ENCODE results near the gene EXOC1. TPM values are rescaled to one million over a fixed set of nuclear protein-coding genes. Genes with fewer than 3 reads are reported as not detected.

Gene EXOC1
- 31.9 TPM for total RNA-seq

DNA sequence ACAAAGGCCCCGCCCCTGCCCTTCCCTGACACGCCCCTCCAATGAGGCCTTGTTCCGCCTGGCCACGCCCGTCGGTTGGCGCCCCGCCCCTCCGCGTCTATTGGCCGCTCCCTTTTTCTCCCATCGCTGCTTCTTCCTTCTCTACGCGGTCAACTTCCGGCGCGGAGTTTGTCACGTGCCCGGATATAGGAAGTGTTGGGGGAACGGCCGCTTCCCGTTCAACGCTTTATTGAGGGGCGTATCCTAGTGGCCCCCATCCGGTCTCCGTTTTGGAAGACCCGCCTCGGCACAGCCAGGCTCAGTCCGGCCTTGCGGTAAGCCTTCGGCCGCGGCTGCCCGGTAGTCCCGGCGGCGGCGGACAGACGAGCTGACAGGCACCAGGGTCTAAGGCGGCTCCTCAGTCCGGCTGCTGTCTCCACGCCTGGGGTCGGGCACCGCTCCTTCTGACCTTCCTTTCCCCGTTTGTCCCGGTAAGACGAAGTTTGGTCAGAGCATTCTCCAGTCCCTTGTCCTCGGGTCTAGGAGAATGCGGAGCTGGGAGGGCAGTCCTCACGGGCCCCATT, at the start of gene EXOC1:
Gene EXOC1, plus strand, starts transcription at position 165 of the 563 bp plus-strand sequence. CDS start 4,676 bp downstream, outside the sequence.
- peak; percentile 98 to 99 for DNase-seq (ENCODE audit: extremely low spot score in 2 of 2)
- TF ChIP-seq CTCF (IDR thresholded peaks at IDR 0.05) (no peak), POLR2AphosphoS5 (IDR thresholded peaks at IDR 0.05; ENCODE audit: insufficient read depth in 1 of 2, low read depth in 1 of 2) (peak; percentile 86 to 97), POLR2A (IDR thresholded peaks at IDR 0.05) (peak in 1 of 2 donors; percentile 43)
- intact Hi-C loops (cut with DNase I), result loop anchor here (10.0 kb wide), 1 partner anchor 499 kb away; no protein-coding TSS in a partner anchor
- Histone ChIP-seq H3K9me3 (no peaks in the 10 kb centered on the region), H3K27me3 (no peaks in the 10 kb centered on the region), H3K36me3 (no peaks in the 10 kb centered on the region), H3K4me1 (peaks cover 35% of the 10 kb centered on the region), H3K4me3 (peak within 1 kb of the TSS; percentile 69 to 99), H3K27ac (peak within 1 kb of the TSS; percentile 78)

DNA sequence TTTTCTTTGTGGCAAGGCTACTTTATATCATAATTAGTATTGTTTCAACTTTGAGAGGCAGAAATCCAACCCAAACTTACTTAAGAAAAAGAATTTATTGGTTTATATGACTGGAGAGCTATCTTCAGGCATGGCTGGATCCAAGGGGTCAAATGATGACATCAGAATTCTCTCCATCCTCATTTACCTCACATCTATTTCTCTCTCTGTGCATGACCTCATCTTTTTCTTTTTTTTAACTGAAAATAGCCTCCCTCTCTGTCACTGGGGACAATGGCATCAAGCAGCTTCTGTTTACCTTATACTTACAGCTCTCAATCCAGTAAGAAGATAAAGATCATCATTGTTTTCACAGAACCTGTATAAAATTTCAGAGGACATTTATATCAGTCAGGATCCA, 45.9 kb upstream of the EXOC1 start:
- Histone ChIP-seq H3K4me1 (no peaks in the 10 kb centered on the region), H3K27ac (no peak overlapping the region), H3K36me3 (no peaks in the 10 kb centered on the region), H3K27me3 (no peaks in the 10 kb centered on the region), H3K4me3 (no peak overlapping the region), H3K9me3 (no peaks in the 10 kb centered on the region)
- DNase-seq (ENCODE audit: extremely low spot score in 2 of 2), result no peak
- TF ChIP-seq CTCF (IDR thresholded peaks at IDR 0.05) (no peak), POLR2A (IDR thresholded peaks at IDR 0.05) (no peak), POLR2AphosphoS5 (IDR thresholded peaks at IDR 0.05; ENCODE audit: insufficient read depth in 1 of 2, low read depth in 1 of 2) (no peak)
- intact Hi-C loops (cut with DNase I), result no loop called here

GRCh38 chr4:55808186-55808585, 45.3 kb upstream of the EXOC1 start:
- no peaks in the 10 kb centered on the region for H3K27me3 ChIP-seq
- DNase-seq (ENCODE audit: extremely low spot score in 2 of 2), result no peak
- no peak for TF ChIP-seq POLR2AphosphoS5 (IDR thresholded peaks at IDR 0.05; ENCODE audit: insufficient read depth in 1 of 2, low read depth in 1 of 2)
- no peaks in the 10 kb centered on the region for H3K36me3 ChIP-seq
- no peak overlapping the region for H3K4me3 ChIP-seq
- H3K9me3 ChIP-seq, result no peaks in the 10 kb centered on the region
- H3K4me1 ChIP-seq, result no peaks in the 10 kb centered on the region
- H3K27ac ChIP-seq, result no peak overlapping the region
- intact Hi-C loops (cut with DNase I), result no loop called here

DNA sequence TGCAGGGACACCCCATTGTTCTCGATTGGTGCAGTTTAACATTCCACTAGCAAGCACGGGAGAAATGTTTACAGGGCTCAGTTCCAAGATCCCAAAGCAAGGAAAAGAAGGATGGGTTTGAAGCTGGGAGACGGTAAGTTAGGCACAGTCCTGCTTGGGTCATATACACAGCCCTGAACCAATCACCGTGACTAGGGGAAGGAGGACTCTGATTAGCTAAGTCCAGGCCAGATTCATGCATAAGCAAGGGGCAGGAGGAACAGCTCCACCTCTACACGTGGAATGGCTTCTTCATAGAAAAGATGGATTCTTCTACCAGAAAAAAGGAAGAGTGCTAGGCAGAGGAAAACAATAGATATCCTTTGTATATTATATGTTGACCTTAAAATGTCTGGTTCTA, 44.8 kb upstream of the EXOC1 start:
- TF ChIP-seq POLR2AphosphoS5 (IDR thresholded peaks at IDR 0.05; ENCODE audit: insufficient read depth in 1 of 2, low read depth in 1 of 2), result no peak
- TF ChIP-seq CTCF (IDR thresholded peaks at IDR 0.05), result no peak
- TF ChIP-seq POLR2A (IDR thresholded peaks at IDR 0.05), result no peak
- no peaks in the 10 kb centered on the region for H3K36me3 ChIP-seq
- no peak overlapping the region for H3K27ac ChIP-seq
- no peak for DNase-seq (ENCODE audit: extremely low spot score in 2 of 2)
- H3K4me3 ChIP-seq, result no peak overlapping the region
- H3K4me1 ChIP-seq, result no peaks in the 10 kb centered on the region
- intact Hi-C loops (cut with DNase I), result no loop called here
- no peaks in the 10 kb centered on the region for H3K9me3 ChIP-seq
- no peaks in the 10 kb centered on the region for H3K27me3 ChIP-seq

- H3K36me3 ChIP-seq, result no peaks in the 10 kb centered on the region
- DNase-seq (ENCODE audit: extremely low spot score in 2 of 2), result no peak
- no peaks in the 10 kb centered on the region for H3K9me3 ChIP-seq
- no peak overlapping the region for H3K4me3 ChIP-seq
- TF ChIP-seq POLR2A (IDR thresholded peaks at IDR 0.05) (no peak), POLR2AphosphoS5 (IDR thresholded peaks at IDR 0.05; ENCODE audit: insufficient read depth in 1 of 2, low read depth in 1 of 2) (no peak)
- no peaks in the 10 kb centered on the region for H3K4me1 ChIP-seq
- no peaks in the 10 kb centered on the region for H3K27me3 ChIP-seq
- intact Hi-C loops (cut with DNase I), result no loop called here
- no peak overlapping the region for H3K27ac ChIP-seq
Measured at GRCh38 chr4:55817691-55818090, 35.8 kb upstream of the EXOC1 start.

DNA sequence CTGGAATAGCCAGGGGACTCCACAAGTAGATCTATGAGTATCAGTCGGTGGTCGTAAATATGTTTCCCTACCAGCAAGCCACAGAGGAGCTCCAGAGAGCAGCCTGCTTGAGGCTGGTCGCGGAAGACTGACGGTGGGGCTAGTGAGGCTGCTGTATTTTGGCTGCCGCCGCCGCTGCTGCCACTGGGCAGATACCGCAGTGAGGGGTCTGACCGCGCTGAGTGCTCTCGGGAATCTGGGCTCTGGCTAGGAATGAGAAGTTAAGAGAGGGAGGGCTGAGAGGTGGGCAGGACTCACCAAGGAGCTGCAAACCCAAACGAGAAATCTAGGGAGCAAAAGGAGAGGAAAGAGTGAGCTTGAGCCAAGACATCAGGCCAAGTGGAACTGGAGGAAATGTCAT, 33.8 kb upstream of the EXOC1 start, which contains the start of gene EXOC1L:
Gene EXOC1L, plus strand, starts transcription at position 157 of the 400 bp plus-strand sequence. Its CDS starts 237 bp downstream, at position 394.
- H3K36me3 ChIP-seq, result no peaks in the 10 kb centered on the region
- H3K4me1 ChIP-seq, result no peaks in the 10 kb centered on the region
- no peak for DNase-seq (ENCODE audit: extremely low spot score in 2 of 2)
- no peaks in the 10 kb centered on the region for H3K27me3 ChIP-seq
- no peak for TF ChIP-seq POLR2A (IDR thresholded peaks at IDR 0.05)
- TF ChIP-seq POLR2AphosphoS5 (IDR thresholded peaks at IDR 0.05; ENCODE audit: insufficient read depth in 1 of 2, low read depth in 1 of 2), result no peak
- TF ChIP-seq CTCF (IDR thresholded peaks at IDR 0.05), result no peak
- H3K27ac ChIP-seq, result no peak within 1 kb of the TSS
- intact Hi-C loops (cut with DNase I), result no loop called here
- no peaks in the 10 kb centered on the region for H3K9me3 ChIP-seq
- H3K4me3 ChIP-seq, result peak within 1 kb of the TSS; percentile 10 to 19
